22Rv1 (cell line): ENCODE data around the gene CCL16.

Experiments used
- CTCF ChIP-seq: fragments of 450-650 bp; IDR thresholded peaks from 2 replicates; pipeline ENCODE4 v1.5.1; 2017; ENCODE audit warnings: mild to moderate bottlenecking
- ZFX ChIP-seq: fragments of 450-650 bp; IDR thresholded peaks from 2 replicates; pipeline ENCODE4 v1.6.1; 2017; ENCODE audit warnings: antibody characterized with exemption, borderline replicate concordance

DNA sequence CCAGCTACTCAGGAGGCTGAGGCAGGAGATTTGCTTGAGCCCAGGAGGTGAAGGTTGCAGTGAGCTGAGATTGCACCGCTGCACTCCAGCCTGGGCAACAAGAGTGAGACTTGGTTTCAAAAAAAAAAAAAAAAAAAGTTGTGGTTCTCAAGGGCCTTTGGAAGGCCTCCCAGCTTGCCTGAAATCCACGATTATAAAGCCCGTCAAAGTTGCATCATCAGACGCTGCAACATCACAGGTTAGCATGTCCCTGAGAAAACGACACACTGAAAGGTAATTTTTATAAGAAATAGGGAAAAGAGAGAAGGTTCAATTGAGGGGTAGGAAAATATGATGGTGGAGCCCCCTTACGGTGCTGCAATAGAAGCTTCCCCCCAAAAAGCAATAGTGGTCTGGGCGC lies 33.2 kb downstream of the CCL16 start:
- TF ChIP-seq CTCF (no peak), ZFX (no peak)
